Measurements from ENCODE around the gene ADGRA1. TPM values are rescaled to one million over a fixed set of nuclear protein-coding genes. Genes with fewer than 3 reads are reported as not detected.

Gene ADGRA1
- total RNA-seq, 2 donors from 2014 or later, result 0.14 to 0.23 TPM

GRCh38 chr10:133141958-133142340 is 54.2 kb downstream of the ADGRA1 start:
- Histone ChIP-seq H3K27me3 (replicated peaks; ENCODE audit: insufficient read depth) (peaks cover 15% of the 10 kb centered on the region), H3K27ac (no peak overlapping the region), H3K9me3 (no peaks in the 10 kb centered on the region), H3K4me1 (replicated peaks) (no peaks in the 10 kb centered on the region), H3K4me3 (no peak overlapping the region), H3K36me3 (no peaks in the 10 kb centered on the region)
- 79% methylated on average over 27 of the region's 27 CpGs for WGBS
- DNase-seq (ENCODE audit: low spot score), result no peak
- TF ChIP-seq CTCF (IDR thresholded peaks at IDR 0.05) (no peak), POLR2A (IDR thresholded peaks at IDR 0.05) (no peak), POLR2AphosphoS5 (IDR thresholded peaks at IDR 0.05) (no peak)
- intact Hi-C loops (cut with DNase I), result no loop called here

GRCh38 chr10:133142523-133143199 is 54.9 kb downstream of the ADGRA1 start:
- Histone ChIP-seq H3K9me3 (no peaks in the 10 kb centered on the region), H3K27ac (no peak overlapping the region), H3K27me3 (replicated peaks; ENCODE audit: insufficient read depth) (peaks cover 15% of the 10 kb centered on the region), H3K36me3 (no peaks in the 10 kb centered on the region), H3K4me1 (replicated peaks) (no peaks in the 10 kb centered on the region), H3K4me3 (no peak overlapping the region)
- WGBS, result 78% methylated on average over 24 of the region's 24 CpGs
- TF ChIP-seq CTCF (IDR thresholded peaks at IDR 0.05) (no peak), POLR2A (IDR thresholded peaks at IDR 0.05) (no peak), POLR2AphosphoS5 (IDR thresholded peaks at IDR 0.05) (no peak)
- intact Hi-C loops (cut with DNase I), result no loop called here
- no peak for DNase-seq (ENCODE audit: low spot score)

GRCh38 chr10:133143200-133143533 is 55.4 kb downstream of the ADGRA1 start:
- Histone ChIP-seq H3K36me3 (no peaks in the 10 kb centered on the region), H3K27ac (no peak overlapping the region), H3K4me1 (replicated peaks) (no peaks in the 10 kb centered on the region), H3K4me3 (no peak overlapping the region), H3K27me3 (replicated peaks; ENCODE audit: insufficient read depth) (peaks cover 15% of the 10 kb centered on the region), H3K9me3 (no peaks in the 10 kb centered on the region)
- TF ChIP-seq POLR2A (IDR thresholded peaks at IDR 0.05), result no peak
- TF ChIP-seq POLR2AphosphoS5 (IDR thresholded peaks at IDR 0.05), result no peak
- TF ChIP-seq CTCF (IDR thresholded peaks at IDR 0.05), result no peak
- intact Hi-C loops (cut with DNase I), result no loop called here
- WGBS, result 62% methylated on average over 10 of the region's 10 CpGs
- DNase-seq (ENCODE audit: low spot score), result no peak

- Histone ChIP-seq H3K36me3 (no peaks in the 10 kb centered on the region), H3K9me3 (no peaks in the 10 kb centered on the region), H3K27me3 (replicated peaks; ENCODE audit: insufficient read depth) (peaks cover 15% of the 10 kb centered on the region), H3K4me1 (replicated peaks) (no peaks in the 10 kb centered on the region), H3K27ac (no peak overlapping the region), H3K4me3 (no peak overlapping the region)
- no peak for TF ChIP-seq POLR2A (IDR thresholded peaks at IDR 0.05)
- intact Hi-C loops (cut with DNase I), result no loop called here
- DNase-seq (ENCODE audit: low spot score), result no peak
- WGBS, result 43% methylated on average over 9 of the region's 9 CpGs
Observed at GRCh38 chr10:133143546-133143945, 55.8 kb downstream of the ADGRA1 start.

GRCh38 chr10:133144771-133145170 is 57.0 kb downstream of the ADGRA1 start:
- no peaks in the 10 kb centered on the region for H3K9me3 ChIP-seq
- H3K36me3 ChIP-seq, result no peaks in the 10 kb centered on the region
- no peaks in the 10 kb centered on the region for H3K4me1 ChIP-seq (replicated peaks)
- WGBS, result 93% methylated on average over 7 of the region's 7 CpGs
- no peak for DNase-seq (ENCODE audit: low spot score)
- H3K4me3 ChIP-seq, result no peak overlapping the region
- TF ChIP-seq POLR2A (IDR thresholded peaks at IDR 0.05) (no peak), CTCF (IDR thresholded peaks at IDR 0.05) (no peak), POLR2AphosphoS5 (IDR thresholded peaks at IDR 0.05) (no peak)
- peaks cover 15% of the 10 kb centered on the region for H3K27me3 ChIP-seq (replicated peaks; ENCODE audit: insufficient read depth)
- intact Hi-C loops (cut with DNase I), result no loop called here
- H3K27ac ChIP-seq, result no peak overlapping the region

Data from prostate gland (tissue), 2 donors.